Loucy (cell line): ENCODE data around the gene ZSCAN21.
A peak's percentile ranks its signal among the peaks of the same experiment; 100 is the strongest.

Experiments
- H2AFZ ChIP-seq: fragments of 200-600 bp; sonication (generic); 2 replicates; pipeline ENCODE4 v1.6.0; 2016; ENCODE audit warnings: antibody characterized with exemption, mild to moderate bottlenecking, low read length, moderate library complexity
- H3F3A ChIP-seq: fragments of 200-600 bp; 2 replicates; pipeline ENCODE4 v1.6.0; 2016; ENCODE audit warnings: antibody characterized with exemption, low read depth, mild to moderate bottlenecking
- H3K27me3 ChIP-seq: fragments of 200-600 bp; sonication (generic); 2 replicates; pipeline ENCODE4 v1.6.1; 2014; ENCODE audit warnings: low read length, mild to moderate bottlenecking; ENCODE audit not compliant: insufficient read depth, poor library complexity, severe bottlenecking
- H3K36me3 ChIP-seq: fragments of 200-600 bp; sonication (generic); 2 replicates; pipeline ENCODE4 v1.6.1; 2016; ENCODE audit warnings: low read length; ENCODE audit not compliant: insufficient read depth
- H3K4me1 ChIP-seq: fragments of 200-600 bp; sonication (generic); 2 replicates; pipeline ENCODE4 v1.5.1; 2014; ENCODE audit warnings: low read length, mild to moderate bottlenecking; ENCODE audit not compliant: insufficient read depth, poor library complexity, severe bottlenecking
- H3K4me2 ChIP-seq: fragments of 200-600 bp; sonication (generic); 2 replicates; pipeline ENCODE4 v1.6.0; 2014; ENCODE audit warnings: antibody characterized with exemption, low read length, low read depth, mild to moderate bottlenecking; ENCODE audit not compliant: poor library complexity, severe bottlenecking
- H3K4me3 ChIP-seq: fragments of 200-600 bp; sonication (generic); 2 replicates; pipeline ENCODE4 v1.5.1; 2014; ENCODE audit warnings: low read length, mild to moderate bottlenecking, mixed read lengths; ENCODE audit not compliant: poor library complexity, severe bottlenecking
- H3K79me2 ChIP-seq: fragments of 200-600 bp; sonication (generic); 2 replicates; pipeline ENCODE4 v1.6.1; 2014; ENCODE audit warnings: low read length; ENCODE audit not compliant: insufficient read depth
- H3K9ac ChIP-seq: fragments of 200-600 bp; sonication (generic); 2 replicates; pipeline ENCODE4 v1.6.0; 2014; ENCODE audit warnings: mild to moderate bottlenecking, low read depth, low read length, moderate library complexity; ENCODE audit not compliant: poor library complexity, severe bottlenecking
- H3K9me2 ChIP-seq: fragments of 200-600 bp; sonication (generic); replicated peaks from 2 replicates; pipeline ENCODE4 v1.6.1; 2016; ENCODE audit warnings: low read depth, low read length, mixed read lengths
- H3K9me3 ChIP-seq: fragments of 200-600 bp; sonication (generic); 2 replicates; pipeline ENCODE4 v1.6.1; 2014; ENCODE audit warnings: mild to moderate bottlenecking, antibody characterized with exemption, low read length, low read depth; ENCODE audit not compliant: insufficient read depth
- H4K20me1 ChIP-seq: fragments of 200-600 bp; sonication (generic); 2 replicates; pipeline ENCODE4 v1.6.0; 2014; ENCODE audit warnings: antibody characterized with exemption, low read length, mild to moderate bottlenecking; ENCODE audit not compliant: insufficient read depth, poor library complexity, severe bottlenecking
- EZH2phosphoT487 ChIP-seq: fragments of 200-600 bp; IDR thresholded peaks from 2 replicates; pipeline ENCODE4 v1.6.1; 2018; ENCODE audit warnings: antibody characterized with exemption, mild to moderate bottlenecking, moderate library complexity, borderline replicate concordance
- TF ChIP-seq, protein P1 (sequence below): fragments of 200-600 bp; sonication (generic); conservative IDR thresholded peaks from 2 replicates; pipeline ENCODE4 v1.5.1; 2014; ENCODE audit warnings: mild to moderate bottlenecking, antibody characterized with exemption, low read length

Gene ZSCAN21

DNA sequence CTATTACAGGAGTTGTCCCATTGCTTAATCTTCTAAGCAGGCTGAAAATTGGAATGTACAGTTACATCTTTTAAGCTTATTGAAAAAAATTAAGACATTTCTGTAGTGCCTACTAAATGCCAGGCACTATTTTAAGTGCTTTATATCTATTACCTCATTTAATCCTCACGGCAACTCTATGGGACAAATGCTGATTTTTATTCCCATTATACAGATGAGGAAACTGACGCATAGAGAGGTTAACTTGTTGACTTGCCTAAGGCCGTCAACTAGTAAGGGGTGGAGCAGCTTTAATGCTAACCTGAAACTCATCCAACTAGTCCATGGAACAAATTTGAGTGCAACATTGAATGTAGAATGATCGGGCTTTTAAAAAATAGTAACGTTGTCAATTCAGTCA is 31.7 kb upstream of the ZSCAN21 start:
- Histone ChIP-seq H3K9ac (no peak overlapping the region), H4K20me1 (peaks cover 37% of the 10 kb centered on the region), H3K79me2 (peaks cover 66% of the 10 kb centered on the region), H3K36me3 (peaks cover 3% of the 10 kb centered on the region; the same call in 1 of the 2 replicates), H3K9me2 (no peaks in the 10 kb centered on the region), H2AFZ (no peak overlapping the region), H3K4me1 (peaks cover 23% of the 10 kb centered on the region), H3F3A (no peaks in the 10 kb centered on the region), H3K27me3 (no peaks in the 10 kb centered on the region), H3K4me2 (peak overlapping the region; percentile 91), H3K9me3 (no peaks in the 10 kb centered on the region), H3K4me3 (peak overlapping the region; percentile 80)
- no peak for TF ChIP-seq EZH2phosphoT487
- TF ChIP-seq, protein P1, sequence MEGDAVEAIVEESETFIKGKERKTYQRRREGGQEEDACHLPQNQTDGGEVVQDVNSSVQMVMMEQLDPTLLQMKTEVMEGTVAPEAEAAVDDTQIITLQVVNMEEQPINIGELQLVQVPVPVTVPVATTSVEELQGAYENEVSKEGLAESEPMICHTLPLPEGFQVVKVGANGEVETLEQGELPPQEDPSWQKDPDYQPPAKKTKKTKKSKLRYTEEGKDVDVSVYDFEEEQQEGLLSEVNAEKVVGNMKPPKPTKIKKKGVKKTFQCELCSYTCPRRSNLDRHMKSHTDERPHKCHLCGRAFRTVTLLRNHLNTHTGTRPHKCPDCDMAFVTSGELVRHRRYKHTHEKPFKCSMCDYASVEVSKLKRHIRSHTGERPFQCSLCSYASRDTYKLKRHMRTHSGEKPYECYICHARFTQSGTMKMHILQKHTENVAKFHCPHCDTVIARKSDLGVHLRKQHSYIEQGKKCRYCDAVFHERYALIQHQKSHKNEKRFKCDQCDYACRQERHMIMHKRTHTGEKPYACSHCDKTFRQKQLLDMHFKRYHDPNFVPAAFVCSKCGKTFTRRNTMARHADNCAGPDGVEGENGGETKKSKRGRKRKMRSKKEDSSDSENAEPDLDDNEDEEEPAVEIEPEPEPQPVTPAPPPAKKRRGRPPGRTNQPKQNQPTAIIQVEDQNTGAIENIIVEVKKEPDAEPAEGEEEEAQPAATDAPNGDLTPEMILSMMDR: no peak

DNA sequence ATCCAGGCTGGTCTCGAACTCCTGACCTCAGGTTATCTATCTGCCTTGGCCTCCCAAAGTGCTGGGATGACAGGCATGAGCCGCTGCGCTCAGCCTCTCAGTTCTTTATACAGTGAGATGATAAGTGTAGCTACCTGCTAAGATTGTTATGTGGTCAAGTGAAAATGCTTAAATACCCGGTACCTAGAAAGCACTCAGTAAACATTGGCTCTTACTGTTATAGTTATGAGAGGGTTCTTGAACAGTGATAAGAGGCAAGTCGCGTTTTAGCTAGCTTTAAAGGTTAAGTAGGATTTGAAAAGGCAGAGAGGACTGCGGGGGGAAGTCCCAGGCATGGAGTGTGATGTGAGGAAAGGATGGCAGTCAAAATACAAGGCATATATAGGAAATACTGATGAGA is 29.7 kb upstream of the ZSCAN21 start:
- Histone ChIP-seq H3F3A (no peaks in the 10 kb centered on the region), H3K4me1 (peaks cover 22% of the 10 kb centered on the region), H3K4me3 (no peak overlapping the region), H2AFZ (no peak overlapping the region), H4K20me1 (peaks cover 37% of the 10 kb centered on the region), H3K79me2 (peaks cover 66% of the 10 kb centered on the region), H3K27me3 (no peaks in the 10 kb centered on the region), H3K9me2 (no peaks in the 10 kb centered on the region), H3K36me3 (peaks cover 20% of the 10 kb centered on the region; the same call in 1 of the 2 replicates), H3K9me3 (no peaks in the 10 kb centered on the region), H3K9ac (no peak overlapping the region), H3K4me2 (peak overlapping the region; percentile 41)
- TF ChIP-seq, protein P1: no peak
- no peak for TF ChIP-seq EZH2phosphoT487

DNA sequence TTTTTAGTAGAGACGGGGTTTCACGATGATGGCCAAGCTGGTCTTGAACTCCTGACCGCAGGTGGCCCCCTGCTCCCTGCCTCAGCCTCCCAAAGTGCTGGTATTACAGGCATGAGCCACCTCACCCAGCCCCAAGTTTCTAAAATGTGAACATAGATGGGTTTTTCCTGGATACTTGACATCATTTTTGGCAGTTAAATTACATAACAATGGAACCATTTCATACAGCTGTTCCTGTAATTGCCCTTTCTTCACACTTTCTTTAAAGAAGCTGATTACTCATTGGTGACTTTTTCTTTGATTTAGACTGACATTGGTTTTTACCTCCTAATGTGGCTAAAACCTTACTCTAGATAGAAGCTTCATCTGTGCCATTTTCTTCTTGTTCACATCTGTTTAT is 28.3 kb upstream of the ZSCAN21 start:
- Histone ChIP-seq H3K9ac (no peak overlapping the region), H3K79me2 (peaks cover 59% of the 10 kb centered on the region), H3K4me2 (no peak overlapping the region), H3K27me3 (no peaks in the 10 kb centered on the region), H3F3A (no peaks in the 10 kb centered on the region), H3K9me2 (no peaks in the 10 kb centered on the region), H2AFZ (no peak overlapping the region), H3K4me3 (no peak overlapping the region), H4K20me1 (peaks cover 33% of the 10 kb centered on the region), H3K36me3 (peaks cover 33% of the 10 kb centered on the region; the same call in 1 of the 2 replicates), H3K4me1 (peaks cover 16% of the 10 kb centered on the region), H3K9me3 (no peaks in the 10 kb centered on the region)
- TF ChIP-seq, protein P1: no peak
- TF ChIP-seq EZH2phosphoT487: no peak
